HG02938 (cell line): ENCODE measurements around the gene UVRAG.
A peak's percentile ranks its signal among the peaks of the same experiment; 100 is the strongest.

Experiments
- ATAC-seq: cut with Tn5 transposase; IDR thresholded peaks from one replicate; pipeline ENCODE4 v1.9.1; 2021; ENCODE audit warnings: mild to moderate bottlenecking, moderate library complexity; ENCODE audit not compliant: unreplicated experiment

The UVRAG gene

GRCh38 chr11:76131671-76132631 is 316.9 kb downstream of the UVRAG start:
- no peak for ATAC-seq

GRCh38 chr11:76134239-76134638 is 319.2 kb downstream of the UVRAG start:
- ATAC-seq = no peak

GRCh38 chr11:76135491-76135890 is 320.5 kb downstream of the UVRAG start:
- no peak for ATAC-seq

GRCh38 chr11:76139314-76139713 is 324.3 kb downstream of the UVRAG start:
- ATAC-seq = no peak

GRCh38 chr11:76140912-76141574 is 326.0 kb downstream of the UVRAG start:
- ATAC-seq = no peak

GRCh38 chr11:76141901-76142588 is 327.0 kb downstream of the UVRAG start:
- no peak for ATAC-seq

- no peak for ATAC-seq
These were observed 328.3 kb downstream of the UVRAG start for GRCh38 chr11:76143274-76143673.

GRCh38 chr11:76147106-76147740 is 332.2 kb downstream of the UVRAG start:
- ATAC-seq = no peak

GRCh38 chr11:76148231-76148630 is 333.2 kb downstream of the UVRAG start:
- ATAC-seq = no peak

- ATAC-seq = no peak
These were observed 334.1 kb downstream of the UVRAG start for GRCh38 chr11:76148941-76149613.

- no peak for ATAC-seq
These were observed 334.7 kb downstream of the UVRAG start for GRCh38 chr11:76149713-76150112.

- ATAC-seq = no peak
These were observed 335.1 kb downstream of the UVRAG start for GRCh38 chr11:76150141-76150540.

- ATAC-seq = no peak
These were observed 336.6 kb downstream of the UVRAG start for GRCh38 chr11:76151556-76152085.

GRCh38 chr11:76152086-76152681 is 337.2 kb downstream of the UVRAG start:
- peak; percentile 51 for ATAC-seq

GRCh38 chr11:76152741-76153570 is 337.9 kb downstream of the UVRAG start:
- ATAC-seq = peak; percentile 48

GRCh38 chr11:76153571-76153923 is 338.5 kb downstream of the UVRAG start:
- no peak for ATAC-seq

GRCh38 chr11:76155500-76156227 is 340.7 kb downstream of the UVRAG start:
- ATAC-seq = no peak

- no peak for ATAC-seq
These were observed 342.0 kb downstream of the UVRAG start for GRCh38 chr11:76156971-76157427.
